Fibroblast of lung (primary cell): Measurements from ENCODE around the gene DHX35.

ENCODE experiments used
- CTCF ChIP-seq, 2 donors: IDR thresholded peaks in 1 of 2; conservative IDR thresholded peaks in 1 of 2; 1 replicate in 1 of 2; 2 replicates in 1 of 2; pipeline ENCODE4 v1.5.1; 2011 to 2012; ENCODE audit warnings: low read length in 2 of 2, control low read depth in 1 of 2, inconsistent platforms in 1 of 2, low read depth in 1 of 2, mild to moderate bottlenecking in 1 of 2
- EZH2 ChIP-seq: IDR thresholded peaks from 2 replicates; pipeline ENCODE4 v1.5.1; 2012; ENCODE audit warnings: low read length, control low read depth, mild to moderate bottlenecking; ENCODE audit errors: missing control alignments

- TF ChIP-seq CTCF (conservative IDR thresholded peaks at IDR 0.05 in 1 of 2, IDR thresholded peaks at IDR 0.05 in 1 of 2; ENCODE audit: low read depth in 1 of 2, low read length in 2 of 2): no peak
- no peak for TF ChIP-seq EZH2
Measured at GRCh38 chr20:39057143-39057542, 95.0 kb downstream of the DHX35 start.
